HL-60 (cell line): ENCODE results near the gene INTS1.

Source experiments
- DNase-seq, 2 experiments: peaks; one replicate each; pipeline ENCODE4 v3.0.0-alpha.2; 2010 to 2020; ENCODE audit warnings: low read depth in 1 of 2, low spot score in 1 of 2
- H3K27ac ChIP-seq: fragments of 250-450 bp; sonication (Bioruptor Pico); replicated peaks from 2 replicates; pipeline ENCODE4 v1.5.1; 2020; ENCODE audit warnings: mild to moderate bottlenecking, moderate library complexity
- H3K27me3 ChIP-seq: fragments of 250-450 bp; sonication (Bioruptor Pico); 2 replicates; pipeline ENCODE4 v1.5.1; 2021; ENCODE audit warnings: mild to moderate bottlenecking, moderate library complexity; ENCODE audit not compliant: insufficient read depth, poor library complexity, severe bottlenecking
- H3K4me3 ChIP-seq: replicated peaks from 2 replicates; pipeline ENCODE4 v1.5.1; 2011; ENCODE audit warnings: mild to moderate bottlenecking, control low read depth, low read length; ENCODE audit not compliant: insufficient read depth
- CTCF ChIP-seq: IDR thresholded peaks from one replicate; pipeline ENCODE4 v1.5.1; 2011; ENCODE audit warnings: low read length, control low read depth, inconsistent platforms; ENCODE audit not compliant: insufficient read depth
- GABPA ChIP-seq: IDR thresholded peaks from 2 replicates; pipeline ENCODE4 v1.6.1; 2012; ENCODE audit warnings: low read depth
- POLR2AphosphoS5 ChIP-seq: IDR thresholded peaks from 2 replicates; pipeline ENCODE4 v1.6.1; 2012; ENCODE audit warnings: low read depth
- REST ChIP-seq: IDR thresholded peaks from 2 replicates; pipeline ENCODE4 v1.6.1; 2012; ENCODE audit warnings: low read depth; ENCODE audit not compliant: insufficient replicate concordance
- SPI1 ChIP-seq: IDR thresholded peaks from 2 replicates; pipeline ENCODE4 v1.6.1; 2012; ENCODE audit warnings: low read depth, mild to moderate bottlenecking, borderline replicate concordance

INTS1 gene

GRCh38 chr7:1552200-1552599 is 48.0 kb upstream of the INTS1 start:
- Histone ChIP-seq H3K4me3 (no peak overlapping the region), H3K27ac (no peak overlapping the region), H3K27me3 (no peaks in the 10 kb centered on the region)
- no peak for DNase-seq
- no peak for TF ChIP-seq REST
- TF ChIP-seq CTCF: no peak
- TF ChIP-seq SPI1: no peak
- no peak for TF ChIP-seq GABPA
- TF ChIP-seq POLR2AphosphoS5: no peak

GRCh38 chr7:1550846-1551155 is 46.6 kb upstream of the INTS1 start:
- Histone ChIP-seq H3K27me3 (no peaks in the 10 kb centered on the region), H3K4me3 (no peak overlapping the region), H3K27ac (no peak overlapping the region)
- no peak for DNase-seq
- TF ChIP-seq REST: no peak
- TF ChIP-seq GABPA: no peak
- TF ChIP-seq SPI1: no peak
- TF ChIP-seq POLR2AphosphoS5: no peak
- no peak for TF ChIP-seq CTCF

GRCh38 chr7:1550005-1550845 is 46.0 kb upstream of the INTS1 start:
- Histone ChIP-seq H3K27me3 (no peaks in the 10 kb centered on the region), H3K27ac (no peak overlapping the region), H3K4me3 (no peak overlapping the region)
- TF ChIP-seq POLR2AphosphoS5: no peak
- DNase-seq: no peak

GRCh38 chr7:1549357-1550004 is 45.3 kb upstream of the INTS1 start:
- no peak overlapping the region for H3K27ac ChIP-seq
- H3K4me3 ChIP-seq: no peak overlapping the region
- DNase-seq: no peak
- no peak for TF ChIP-seq SPI1
- TF ChIP-seq GABPA: no peak
- no peak for TF ChIP-seq CTCF
- no peak for TF ChIP-seq POLR2AphosphoS5
- no peak for TF ChIP-seq REST
- H3K27me3 ChIP-seq: no peaks in the 10 kb centered on the region
